ENCODE results near the gene KL.

KL gene

GRCh38 chr13:33016414-33017322 is at the start of gene KL:
KL (plus strand) TSS chr13:33016423; CDS start chr13:33016441, 18 bp downstream.
- DNase-seq (ENCODE audit: low spot score) = no peak

DNA sequence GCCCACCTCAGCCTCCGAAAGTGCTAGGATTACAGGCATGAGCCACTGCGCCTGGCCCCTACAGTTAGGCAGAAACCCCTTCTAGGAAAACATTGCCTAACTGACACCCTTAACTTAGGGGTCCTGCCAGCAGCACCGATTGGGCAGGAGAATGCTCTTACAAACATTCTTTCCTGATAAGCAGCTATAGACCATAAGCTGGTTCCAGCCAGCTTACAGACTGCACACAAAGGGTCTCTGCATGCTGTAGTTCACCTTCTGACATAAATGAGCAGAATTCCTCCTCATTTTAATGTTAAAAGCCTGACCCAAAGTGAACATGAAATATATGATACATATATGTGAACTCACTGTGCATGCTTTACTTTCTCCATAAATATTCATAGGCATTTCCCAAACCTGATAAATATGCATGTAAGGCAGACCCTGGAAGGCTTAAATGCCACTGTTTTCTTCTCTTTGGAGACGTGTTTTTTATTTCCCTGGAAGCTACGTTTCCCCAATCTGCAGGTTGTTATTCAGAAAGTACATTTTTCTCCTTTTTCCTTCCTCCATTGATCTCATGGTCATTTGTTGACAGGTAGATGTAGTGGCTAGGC is 48.5 kb upstream of the KL start:
- DNase-seq (ENCODE audit: low spot score) = no peak

DNA sequence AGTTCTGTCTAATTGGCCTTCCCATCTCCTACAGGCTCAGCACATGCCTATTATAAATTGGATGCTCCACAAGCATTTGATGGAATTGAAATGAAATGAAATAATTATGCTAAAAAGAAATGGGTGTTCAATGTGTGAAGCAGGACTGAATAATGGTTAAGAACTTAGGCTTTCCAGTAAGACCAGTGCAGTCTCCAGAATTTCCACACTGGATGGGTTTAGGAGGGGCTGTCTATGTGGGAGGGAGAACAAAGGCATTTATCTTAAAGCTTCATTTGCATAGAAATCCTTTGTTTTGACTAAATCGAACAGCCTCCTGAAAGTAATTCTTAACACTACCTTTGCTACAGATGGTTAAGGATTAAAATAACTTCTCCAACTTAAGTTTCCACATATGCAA is 47.9 kb upstream of the KL start:
- DNase-seq (ENCODE audit: low spot score) = no peak

- DNase-seq (ENCODE audit: low spot score) = no peak
Observed at GRCh38 chr13:32968793-32969192, 47.4 kb upstream of the KL start.

DNA sequence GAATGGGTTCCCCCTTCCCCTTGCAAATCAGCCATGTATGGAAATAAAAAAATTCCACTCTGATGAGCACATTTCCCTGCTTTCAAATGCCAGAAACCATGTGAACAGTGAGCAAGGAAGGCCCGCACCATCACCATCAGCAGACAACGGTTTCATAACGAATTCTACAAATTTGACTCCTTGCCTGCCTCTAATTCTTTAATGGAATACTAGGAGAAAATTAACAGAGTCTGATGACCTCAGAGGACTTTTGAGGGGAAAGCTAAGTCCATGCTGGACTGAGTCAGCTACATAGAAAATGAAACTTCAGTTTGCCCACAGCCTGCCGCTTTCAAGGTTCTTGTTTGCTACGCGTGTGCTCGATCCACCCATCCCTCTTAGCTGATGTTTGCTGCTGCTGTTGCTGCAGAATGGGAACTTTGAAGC is 46.7 kb upstream of the KL start:
- DNase-seq (ENCODE audit: low spot score) = no peak

DNA sequence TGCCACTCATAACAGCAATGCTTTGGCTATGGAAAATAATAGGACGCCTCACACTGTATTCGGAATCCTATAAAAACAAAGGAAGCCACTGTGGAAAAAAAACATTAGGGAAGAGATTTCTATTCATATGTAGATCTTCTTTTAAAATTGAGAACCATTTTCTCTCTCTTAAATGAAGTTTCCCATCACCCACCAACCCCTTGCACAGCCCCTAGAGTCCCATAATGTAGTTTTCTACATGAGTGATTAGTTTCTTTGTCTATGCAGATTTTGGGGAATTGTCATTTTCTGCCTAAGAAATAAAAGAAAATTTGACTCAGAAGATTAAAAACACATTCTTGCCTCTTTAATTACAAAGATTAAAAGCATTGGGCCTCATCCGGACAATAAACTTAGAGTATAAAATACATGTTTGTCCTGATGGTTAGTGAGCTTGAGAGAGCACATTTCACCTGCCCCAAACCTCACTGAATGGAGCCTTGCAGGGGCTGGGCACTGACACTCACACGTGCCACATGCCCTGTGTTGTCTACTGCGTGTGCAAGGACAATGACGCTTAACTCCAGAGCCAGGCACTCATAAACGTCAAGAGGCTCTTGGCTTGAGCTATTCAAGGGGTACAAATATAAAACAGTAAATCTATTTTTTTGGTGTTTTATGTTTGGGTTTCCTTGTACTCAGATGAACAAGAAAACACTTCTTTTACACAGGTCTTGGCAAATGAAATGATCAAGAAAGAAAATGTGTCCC is 40.0 kb upstream of the KL start:
- DNase-seq (ENCODE audit: low spot score) = no peak

DNA sequence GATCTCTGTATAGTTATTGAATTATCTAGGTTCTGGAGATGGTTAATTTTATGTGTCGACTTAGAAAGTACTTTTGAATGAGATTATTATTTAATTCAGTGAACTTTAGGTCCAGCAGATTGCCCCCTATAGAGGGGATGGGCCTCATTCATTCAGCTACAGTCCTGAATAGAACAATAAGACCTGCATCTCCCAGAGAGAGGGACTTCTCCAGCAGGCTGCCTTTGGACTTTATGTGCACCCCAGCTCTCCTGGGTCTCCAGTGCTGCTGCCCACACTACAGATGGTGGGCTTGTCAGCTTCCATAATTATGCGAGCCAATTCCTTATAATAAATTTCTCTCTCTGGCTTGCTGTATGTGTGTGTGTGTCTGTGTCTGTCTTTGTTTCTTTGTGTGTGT is 39.3 kb upstream of the KL start:
- DNase-seq (ENCODE audit: low spot score) = no peak

DNA sequence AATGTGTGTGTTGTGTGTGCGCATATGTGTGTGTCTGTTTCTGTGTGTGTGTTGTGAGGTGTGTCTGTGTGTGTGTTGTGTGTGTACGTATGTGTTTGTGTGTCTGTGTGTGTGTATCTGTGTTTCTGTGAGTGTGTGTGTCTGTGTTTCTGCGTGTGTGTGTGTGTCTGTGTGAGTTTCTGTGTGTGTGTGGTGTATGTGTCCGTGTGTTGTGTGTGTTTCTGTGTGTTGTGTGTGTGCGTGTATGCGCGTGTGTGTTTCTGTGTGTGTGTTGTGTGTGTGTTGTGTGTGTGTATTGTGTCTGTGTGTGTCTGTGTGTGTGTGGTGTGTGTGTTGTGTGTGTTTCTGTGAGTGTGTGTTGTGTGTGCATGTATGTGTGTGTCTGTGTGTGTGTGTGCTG is 38.9 kb upstream of the KL start:
- no peak for DNase-seq (ENCODE audit: low spot score)

DNA sequence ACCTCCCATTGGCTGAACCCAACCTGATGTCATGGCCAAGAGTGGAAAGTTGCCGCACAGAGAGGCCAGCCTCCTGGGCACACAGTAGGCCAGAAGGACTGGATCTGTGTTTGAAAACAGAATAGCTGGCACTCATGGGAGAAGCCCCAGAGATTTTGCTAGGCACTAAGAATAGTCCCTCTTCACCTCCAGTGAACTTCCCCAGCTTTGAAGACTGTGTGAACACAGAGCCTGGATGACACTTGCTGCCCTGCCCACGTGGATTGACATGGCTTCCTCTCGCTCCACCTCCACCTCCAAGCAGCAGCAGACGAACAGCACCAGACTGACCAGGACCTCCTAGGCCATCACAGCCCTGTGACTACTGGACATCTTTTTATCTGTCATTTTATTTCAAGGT is 37.9 kb upstream of the KL start:
- no peak for DNase-seq (ENCODE audit: low spot score)

- DNase-seq (ENCODE audit: low spot score) = no peak
Observed at GRCh38 chr13:32983058-32983457, 33.2 kb upstream of the KL start.

- no peak for DNase-seq (ENCODE audit: low spot score)
Observed at GRCh38 chr13:32984857-32985626, 31.2 kb upstream of the KL start.

- no peak for DNase-seq (ENCODE audit: low spot score)
Observed at GRCh38 chr13:32986552-32986951, 29.7 kb upstream of the KL start.

DNA sequence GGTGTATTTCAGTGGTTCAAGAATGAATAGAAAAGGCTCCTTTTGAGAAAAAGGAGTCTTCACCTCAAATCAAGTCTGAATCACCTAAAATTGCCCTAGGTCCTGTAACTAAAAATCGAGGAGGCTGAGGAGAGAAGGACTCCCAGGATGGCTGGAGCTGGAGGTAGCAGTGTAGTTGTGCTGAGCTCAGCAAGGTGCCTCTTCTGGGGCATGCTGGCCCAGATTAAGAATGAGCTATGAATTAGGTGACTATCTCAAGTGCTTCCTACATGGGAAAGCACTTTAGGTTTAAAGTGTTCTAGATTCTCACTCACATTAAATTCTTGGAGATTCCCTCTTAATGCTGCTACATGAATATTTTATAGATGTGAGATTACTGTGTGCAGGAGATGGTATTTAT is 28.8 kb upstream of the KL start:
- DNase-seq (ENCODE audit: low spot score) = no peak

GRCh38 chr13:32988608-32989289 is 27.5 kb upstream of the KL start:
- no peak for DNase-seq (ENCODE audit: low spot score)

- DNase-seq (ENCODE audit: low spot score) = no peak
Observed at GRCh38 chr13:32989290-32989667, 26.9 kb upstream of the KL start.

GRCh38 chr13:32989942-32990341 is 26.3 kb upstream of the KL start:
- DNase-seq (ENCODE audit: low spot score) = no peak

- no peak for DNase-seq (ENCODE audit: low spot score)
Observed at GRCh38 chr13:32993145-32993544, 23.1 kb upstream of the KL start.

GRCh38 chr13:32997399-32997798 is 18.8 kb upstream of the KL start:
- no peak for DNase-seq (ENCODE audit: low spot score)

DNA sequence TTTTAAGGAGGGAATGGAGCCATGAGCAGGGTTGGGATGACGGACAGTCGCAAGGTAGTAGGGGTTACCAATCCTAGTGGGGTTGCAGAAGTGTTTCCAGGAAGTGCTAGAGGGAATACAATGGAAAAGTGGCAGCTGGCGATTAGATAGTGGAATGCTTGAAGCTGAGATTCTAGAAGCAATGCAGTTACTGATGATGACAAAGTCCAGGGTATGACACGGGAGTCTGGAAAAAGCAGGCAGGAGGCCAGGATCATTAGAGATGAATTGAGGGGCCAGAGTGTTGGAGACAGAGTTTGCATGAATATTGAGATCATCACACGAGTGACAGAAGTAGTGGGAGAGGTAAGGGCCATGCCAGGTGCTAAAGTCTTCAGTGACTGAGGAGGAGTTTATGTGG is 17.3 kb upstream of the KL start:
- no peak for DNase-seq (ENCODE audit: low spot score)

- DNase-seq (ENCODE audit: low spot score) = no peak
Observed at GRCh38 chr13:33000365-33000764, 15.9 kb upstream of the KL start.

DNA sequence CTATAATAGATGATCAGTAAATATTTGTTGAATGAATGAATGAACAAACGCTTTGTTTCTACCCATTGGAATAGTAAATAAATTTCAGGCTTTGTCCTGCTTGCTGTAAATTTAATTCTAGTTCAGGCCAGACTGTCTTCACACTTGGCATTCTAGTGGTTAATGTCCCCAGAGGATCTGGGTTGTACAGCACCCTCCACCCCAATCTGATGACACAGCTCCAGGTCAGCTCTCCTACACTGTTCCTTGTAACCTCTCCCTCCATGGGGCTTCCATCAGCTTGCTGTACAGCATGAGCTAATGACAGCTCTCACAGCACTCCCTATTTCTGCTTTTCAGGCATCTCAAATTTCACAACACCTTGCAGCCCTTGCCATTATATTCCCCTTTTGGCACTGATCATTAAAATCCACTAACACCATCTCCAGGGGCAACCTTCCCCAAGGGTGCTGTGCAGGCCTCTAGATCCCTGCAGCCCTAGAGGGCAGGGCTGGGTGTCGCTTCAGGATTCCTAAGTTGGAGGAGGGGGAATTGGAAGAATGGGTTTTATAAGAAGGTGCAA is 12.7 kb upstream of the KL start:
- no peak for DNase-seq (ENCODE audit: low spot score)
